Omental fat pad (tissue), 4 donors: ENCODE data around the gene RALGPS1. TPM values are rescaled to one million over a fixed set of nuclear protein-coding genes. Genes with fewer than 3 reads are reported as not detected.

Experiments used
- ATAC-seq: fragments of 150-250 bp; one replicate; pipeline ENCODE4 v1.9.1; 2016; ENCODE audit warnings: mild to moderate bottlenecking, moderate library complexity; ENCODE audit not compliant: low FRiP score
- DNase-seq: peaks from one replicate; pipeline ENCODE4 v3.0.0-alpha.2; 2019; ENCODE audit warnings: low spot score
- total RNA-seq, 4 donors: library from RNA; depleted of rRNA; stranded (reverse); fragments of >200 nt; gene quantifications; one replicate each; pipeline ENCODE4 v1.1.0, GENCODE V29; 2016
- TF ChIP-seq, protein P1 (sequence below), 3 donors: fragments of 450-650 bp; IDR thresholded peaks; one replicate each; pipeline ENCODE4 v1.5.1; 2016 to 2017; ENCODE audit warnings: antibody characterized with exemption in 3 of 3, mild to moderate bottlenecking in 3 of 3, moderate library complexity in 2 of 3

The RALGPS1 gene
- total RNA-seq, 4 donors from 2014 or later = 4.0 to 15.3 (median 4.8) TPM

GRCh38 chr9:127004946-127005769 lies 90.6 kb downstream of the RALGPS1 start:
- ATAC-seq (no peak), DNase-seq (no peak)
- TF ChIP-seq, protein P1, sequence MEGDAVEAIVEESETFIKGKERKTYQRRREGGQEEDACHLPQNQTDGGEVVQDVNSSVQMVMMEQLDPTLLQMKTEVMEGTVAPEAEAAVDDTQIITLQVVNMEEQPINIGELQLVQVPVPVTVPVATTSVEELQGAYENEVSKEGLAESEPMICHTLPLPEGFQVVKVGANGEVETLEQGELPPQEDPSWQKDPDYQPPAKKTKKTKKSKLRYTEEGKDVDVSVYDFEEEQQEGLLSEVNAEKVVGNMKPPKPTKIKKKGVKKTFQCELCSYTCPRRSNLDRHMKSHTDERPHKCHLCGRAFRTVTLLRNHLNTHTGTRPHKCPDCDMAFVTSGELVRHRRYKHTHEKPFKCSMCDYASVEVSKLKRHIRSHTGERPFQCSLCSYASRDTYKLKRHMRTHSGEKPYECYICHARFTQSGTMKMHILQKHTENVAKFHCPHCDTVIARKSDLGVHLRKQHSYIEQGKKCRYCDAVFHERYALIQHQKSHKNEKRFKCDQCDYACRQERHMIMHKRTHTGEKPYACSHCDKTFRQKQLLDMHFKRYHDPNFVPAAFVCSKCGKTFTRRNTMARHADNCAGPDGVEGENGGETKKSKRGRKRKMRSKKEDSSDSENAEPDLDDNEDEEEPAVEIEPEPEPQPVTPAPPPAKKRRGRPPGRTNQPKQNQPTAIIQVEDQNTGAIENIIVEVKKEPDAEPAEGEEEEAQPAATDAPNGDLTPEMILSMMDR (IDR thresholded peaks at IDR 0.05) = no peak

- DNase-seq (no peak), ATAC-seq (no peak)
- TF ChIP-seq, protein P1 (IDR thresholded peaks at IDR 0.05) = no peak
These were observed 91.3 kb downstream of the RALGPS1 start for GRCh38 chr9:127005770-127006314.

GRCh38 chr9:127007638-127008037 lies 93.1 kb downstream of the RALGPS1 start:
- no peak for DNase-seq
- ATAC-seq = no peak
- TF ChIP-seq, protein P1 (IDR thresholded peaks at IDR 0.05) = no peak

GRCh38 chr9:127008076-127008475 lies 93.5 kb downstream of the RALGPS1 start:
- TF ChIP-seq, protein P1 (IDR thresholded peaks at IDR 0.05) = no peak
- ATAC-seq (no peak), DNase-seq (no peak)

- DNase-seq (no peak), ATAC-seq (no peak)
- TF ChIP-seq, protein P1 (IDR thresholded peaks at IDR 0.05) = no peak
These were observed 97.2 kb downstream of the RALGPS1 start for GRCh38 chr9:127011772-127012171.

DNA sequence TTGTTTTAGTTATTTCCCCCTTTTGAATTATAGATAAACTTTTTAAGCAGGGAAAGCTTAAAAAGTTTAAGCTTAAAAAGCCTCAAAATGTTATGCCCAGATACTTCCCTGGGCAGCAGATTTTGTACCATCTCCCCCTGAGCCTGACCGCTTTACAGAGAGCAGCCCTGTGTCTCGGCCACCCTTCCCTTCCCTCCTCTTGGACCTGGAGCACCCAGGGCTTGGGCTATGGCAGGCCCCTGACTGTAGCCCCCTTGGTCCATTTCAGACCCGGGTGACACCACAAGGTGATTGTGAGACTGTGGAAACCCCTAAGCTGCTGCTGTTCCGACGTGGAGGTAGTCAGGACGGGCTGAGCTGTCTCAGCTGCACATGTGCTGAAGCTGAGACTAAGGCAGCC lies 97.7 kb downstream of the RALGPS1 start:
- no peak for DNase-seq
- TF ChIP-seq, protein P1 (IDR thresholded peaks at IDR 0.05) = no peak
- no peak for ATAC-seq

GRCh38 chr9:127013597-127013996 lies 99.0 kb downstream of the RALGPS1 start:
- no peak for ATAC-seq
- DNase-seq = no peak

More at GRCh38 chr9:127013597-127013996, 99.0 kb downstream of the RALGPS1 start:
- TF ChIP-seq, protein P1 (IDR thresholded peaks at IDR 0.05) = no peak
